RWPE1 (cell line): Measurements from ENCODE around the gene RPA1.

Experiments used
- CTCF ChIA-PET: fragments of 350-600 bp; sonication (Branson Sonifier 250); formaldehyde crosslinking; extraction: SDS; loops from one replicate; lab custom pipeline; 2021; lab: Yijun Ruan, JAX
- POLR2A ChIA-PET: fragments of 400-600 bp; formaldehyde crosslinking; extraction: SDS; loops from one replicate; lab custom pipeline; 2020; ENCODE audit warnings: antibody characterized with exemption; ENCODE audit not compliant: low non-redundant PET; lab: Yijun Ruan, JAX
- DNase-seq: peaks from one replicate; pipeline ENCODE4 v3.0.0; 2012; ENCODE audit warnings: low spot score
- H3K27ac ChIP-seq: fragments of 450-650 bp; 2 replicates; pipeline ENCODE4 v1.5.1; 2017
- CTCF ChIP-seq: fragments of 450-650 bp; conservative IDR thresholded peaks from 2 replicates; pipeline ENCODE4 v1.5.1; 2017; ENCODE audit warnings: low read depth, mild to moderate bottlenecking

Gene RPA1

GRCh38 chr17:1896243-1897104 is 66.7 kb downstream of the RPA1 start:
- TF ChIP-seq CTCF: no peak
- H3K27ac ChIP-seq: no peak overlapping the region
- ChIA-PET CTCF (interaction anchor here (0.5 to 0.7 kb wide), 3 partner anchors 15 to 177 kb away, joined by 4 to 7 read pairs (median 6); no protein-coding TSS in a partner anchor), POLR2A (no interaction called here)
- DNase-seq: no peak

- no peak for TF ChIP-seq CTCF
- POLR2A ChIA-PET: no interaction called here
- no peak overlapping the region for H3K27ac ChIP-seq
- CTCF ChIA-PET: interaction anchor here (0.6 to 0.7 kb wide), 2 partner anchors 14 to 23 kb away, joined by 4 to 7 read pairs; no protein-coding TSS in a partner anchor
- DNase-seq: no peak
Observed at GRCh38 chr17:1897105-1897656, 67.4 kb downstream of the RPA1 start.

- no peak overlapping the region for H3K27ac ChIP-seq
- ChIA-PET CTCF (no interaction called here), POLR2A (no interaction called here)
- no peak for TF ChIP-seq CTCF
- no peak for DNase-seq
Observed at GRCh38 chr17:1898332-1898731, 68.5 kb downstream of the RPA1 start.

- POLR2A ChIA-PET: no interaction called here
- no peak for DNase-seq
- no peak overlapping the region for H3K27ac ChIP-seq
- no peak for TF ChIP-seq CTCF
- CTCF ChIA-PET: no interaction called here
Observed at GRCh38 chr17:1898872-1899271, 69.1 kb downstream of the RPA1 start.

- no peak for TF ChIP-seq CTCF
- no peak overlapping the region for H3K27ac ChIP-seq
- POLR2A ChIA-PET: no interaction called here
- CTCF ChIA-PET: no interaction called here
- no peak for DNase-seq
Observed at GRCh38 chr17:1899403-1900000, 69.7 kb downstream of the RPA1 start.
